ENCODE measurements around the gene SMIM44.
"Not testable (repeated sequence)": the region's sequence is repeated elsewhere in the genome, so short reads cannot be mapped to it uniquely, and the experiment has no call there.

Gene SMIM44

DNA sequence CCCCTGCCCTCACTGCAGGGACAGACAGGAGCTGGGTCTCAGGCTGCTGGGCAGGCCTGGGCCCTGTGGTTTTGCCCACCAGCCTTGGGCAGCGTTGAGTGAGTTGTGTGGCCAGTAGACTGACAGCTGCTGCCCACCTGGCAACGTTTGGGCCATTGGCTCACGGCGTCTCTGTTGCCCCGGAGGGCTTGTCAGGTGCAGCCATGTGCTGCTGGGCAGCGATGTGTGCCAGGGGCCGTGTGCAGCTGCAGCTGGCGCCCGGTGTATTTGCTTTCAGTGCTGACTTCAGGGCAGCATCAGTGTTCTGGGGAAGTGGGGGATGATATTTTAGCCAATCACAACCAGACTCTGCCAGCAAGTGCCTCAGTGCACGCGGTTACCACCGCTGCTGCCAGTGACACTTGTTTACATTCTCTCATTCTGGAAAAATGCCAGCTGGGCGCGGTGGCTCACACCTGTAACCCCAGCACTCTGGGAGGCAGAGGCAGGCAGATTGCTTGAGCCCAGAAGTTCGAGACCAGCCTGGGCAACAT, 33.5 kb upstream of the SMIM44 start:
- peak in 1 of 2 experiments; percentile 39 for DNase-seq

DNA sequence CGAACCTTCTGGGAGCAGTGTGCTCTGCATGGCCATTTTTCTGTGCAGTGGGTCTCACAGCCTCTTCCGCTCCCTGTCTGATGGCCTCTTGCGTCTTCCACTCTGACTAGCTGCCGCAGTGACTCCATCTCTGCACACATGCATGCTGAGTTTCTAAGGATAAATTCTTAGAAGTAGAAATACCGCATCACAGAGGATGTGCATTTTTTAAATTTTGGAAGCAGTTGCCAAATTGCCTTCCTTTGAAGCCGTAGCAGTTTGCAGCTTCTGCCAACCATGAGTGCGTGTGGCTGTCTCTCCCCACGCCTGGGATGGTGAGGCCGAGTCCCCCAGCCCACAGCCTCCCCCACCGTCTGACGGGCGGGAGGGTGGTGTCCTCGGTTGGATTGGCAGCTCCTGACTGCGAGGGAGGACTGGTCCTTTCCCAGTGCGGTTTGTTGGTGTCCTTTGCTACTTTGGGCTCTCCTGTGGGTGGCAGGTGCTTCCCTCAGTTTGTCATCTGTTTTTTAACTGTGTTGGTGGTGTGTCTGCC, 32.7 kb upstream of the SMIM44 start:
- DNase-seq, result no peak

- DNase-seq, result no peak
Measured at GRCh38 chr19:3514930-3515329, 31.7 kb upstream of the SMIM44 start.

- DNase-seq, result no peak
Measured at GRCh38 chr19:3513229-3514140, 30.2 kb upstream of the SMIM44 start.

DNA sequence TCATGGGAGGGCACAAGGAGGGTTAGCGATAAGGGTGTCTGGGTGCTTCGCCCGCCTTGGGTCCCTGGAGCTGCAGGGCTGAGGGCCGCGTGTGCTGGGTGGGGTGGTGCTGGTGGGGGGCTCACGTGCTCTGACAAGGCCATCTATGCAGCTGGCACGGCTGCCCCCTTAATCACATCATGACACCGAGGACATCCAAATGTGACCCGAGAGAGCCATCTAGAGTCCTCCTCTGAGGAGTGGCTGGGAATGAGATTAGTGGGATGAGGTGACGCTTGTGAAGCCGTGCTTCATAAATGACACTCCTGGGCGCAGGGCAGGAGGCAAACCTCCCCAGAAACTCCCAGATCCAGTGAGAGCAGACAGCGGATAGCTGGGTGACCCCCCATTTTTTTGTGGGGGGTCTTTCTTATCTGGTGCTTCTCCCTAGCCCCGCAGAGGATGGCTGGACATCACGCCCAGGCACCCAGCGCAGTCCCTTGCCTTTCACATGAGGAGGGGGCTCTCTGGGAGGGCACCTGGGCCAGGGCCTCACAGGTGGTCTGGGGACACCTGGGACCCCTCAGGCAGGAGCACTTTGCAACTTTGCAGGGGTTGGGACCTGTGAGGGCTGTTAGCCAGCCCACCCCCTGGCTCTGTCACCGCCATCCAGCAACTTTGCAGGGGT, 29.5 kb upstream of the SMIM44 start:
- no peak for DNase-seq

DNA sequence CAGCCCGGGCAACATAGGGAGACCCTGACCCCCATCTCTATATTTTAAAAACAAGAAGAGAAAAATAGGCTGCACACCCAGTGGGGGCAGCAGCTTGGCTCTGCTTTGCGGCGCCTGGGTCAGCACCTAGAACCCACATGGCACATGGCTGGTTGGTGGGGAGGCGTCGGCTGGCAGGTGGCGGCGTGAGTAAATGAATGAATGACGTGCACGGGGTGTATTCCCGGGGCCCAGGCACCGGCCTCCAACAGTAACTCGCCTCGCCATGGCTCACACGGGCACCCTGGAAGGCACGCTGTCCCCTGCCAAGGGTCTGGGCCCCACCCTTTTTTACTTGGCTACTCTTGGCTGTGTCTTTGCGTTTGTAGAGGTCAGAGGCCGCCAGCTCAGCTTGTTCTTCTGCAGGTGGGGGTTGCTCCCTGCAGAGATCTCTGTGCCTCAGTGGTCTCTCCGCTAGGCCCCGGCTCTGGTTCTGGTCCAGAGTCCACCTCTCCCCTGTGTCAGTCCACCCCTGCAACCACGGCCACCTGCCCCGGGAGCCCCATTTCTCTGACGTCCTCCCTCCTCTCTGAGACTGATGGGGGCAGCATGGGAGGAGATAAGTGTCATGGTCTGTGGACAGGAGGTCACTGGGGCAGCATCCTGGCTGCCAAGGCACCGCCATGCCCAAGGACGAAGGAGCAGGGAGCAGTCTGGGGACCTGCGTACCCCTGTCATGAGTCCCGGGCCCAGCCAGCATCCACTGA, 28.4 kb upstream of the SMIM44 start:
- no peak for DNase-seq

DNA sequence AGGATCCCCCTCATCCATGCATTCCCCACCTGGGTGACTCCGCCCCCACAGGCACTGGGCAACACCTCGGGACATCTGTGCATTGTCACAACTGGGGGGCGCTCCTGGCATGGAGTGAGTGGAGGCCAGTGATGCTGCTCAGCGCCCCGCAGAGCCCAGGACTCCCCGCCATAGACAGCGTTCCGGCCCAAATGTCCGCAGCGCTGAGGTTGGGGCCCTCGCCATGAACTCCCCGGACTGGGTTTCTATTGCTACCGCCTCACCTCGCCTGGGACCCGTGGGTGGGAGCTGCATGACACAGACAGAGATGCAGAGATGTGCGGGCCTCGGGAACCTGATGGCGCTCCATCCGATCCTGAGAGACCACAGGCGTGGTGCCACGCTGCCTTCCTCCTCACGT, 27.5 kb upstream of the SMIM44 start:
- no peak for DNase-seq

- DNase-seq, result no peak
Measured at GRCh38 chr19:3509566-3509989, 26.3 kb upstream of the SMIM44 start.

DNA sequence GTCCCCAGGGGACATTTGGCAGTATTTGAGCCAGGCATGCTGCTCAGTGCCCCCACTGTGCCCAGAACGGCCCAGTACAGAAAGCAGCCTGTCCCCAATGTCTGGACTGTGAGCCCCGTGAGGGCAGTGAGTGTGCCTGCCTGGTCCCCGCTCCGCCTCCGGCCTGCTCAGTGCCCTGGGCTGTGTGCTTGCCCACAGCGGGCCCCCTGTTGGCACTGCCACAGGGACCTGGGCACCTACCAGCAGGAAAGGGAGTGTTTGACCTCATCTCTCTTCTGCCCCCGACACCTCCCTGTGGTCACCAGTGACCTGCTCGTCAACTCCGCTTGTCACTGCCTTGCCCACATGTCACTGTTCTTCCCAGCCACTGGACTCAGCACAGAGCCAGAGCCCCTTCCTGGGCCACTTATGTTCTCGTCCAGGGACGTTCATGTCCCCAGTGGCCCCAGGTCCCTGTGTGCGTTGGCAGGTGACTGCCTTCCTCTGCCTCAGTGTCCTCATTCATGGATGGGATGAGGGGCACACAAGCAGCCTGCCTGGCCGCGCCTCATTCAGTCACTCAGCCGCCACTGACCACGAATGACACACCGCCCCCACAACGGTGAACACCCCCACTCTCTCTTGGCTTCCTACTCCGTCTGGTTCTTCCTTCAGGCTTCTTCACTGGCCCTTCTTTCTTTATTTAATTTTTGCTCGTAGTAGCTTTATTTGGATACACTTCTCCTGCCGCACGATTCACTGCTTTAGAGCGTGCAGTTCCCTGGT, 25.7 kb upstream of the SMIM44 start:
- DNase-seq, result no peak

GRCh38 chr19:3508121-3508661, 24.9 kb upstream of the SMIM44 start:
- DNase-seq, result not testable (repeated sequence)

GRCh38 chr19:3507371-3508120, 24.3 kb upstream of the SMIM44 start:
- DNase-seq, result no peak

DNA sequence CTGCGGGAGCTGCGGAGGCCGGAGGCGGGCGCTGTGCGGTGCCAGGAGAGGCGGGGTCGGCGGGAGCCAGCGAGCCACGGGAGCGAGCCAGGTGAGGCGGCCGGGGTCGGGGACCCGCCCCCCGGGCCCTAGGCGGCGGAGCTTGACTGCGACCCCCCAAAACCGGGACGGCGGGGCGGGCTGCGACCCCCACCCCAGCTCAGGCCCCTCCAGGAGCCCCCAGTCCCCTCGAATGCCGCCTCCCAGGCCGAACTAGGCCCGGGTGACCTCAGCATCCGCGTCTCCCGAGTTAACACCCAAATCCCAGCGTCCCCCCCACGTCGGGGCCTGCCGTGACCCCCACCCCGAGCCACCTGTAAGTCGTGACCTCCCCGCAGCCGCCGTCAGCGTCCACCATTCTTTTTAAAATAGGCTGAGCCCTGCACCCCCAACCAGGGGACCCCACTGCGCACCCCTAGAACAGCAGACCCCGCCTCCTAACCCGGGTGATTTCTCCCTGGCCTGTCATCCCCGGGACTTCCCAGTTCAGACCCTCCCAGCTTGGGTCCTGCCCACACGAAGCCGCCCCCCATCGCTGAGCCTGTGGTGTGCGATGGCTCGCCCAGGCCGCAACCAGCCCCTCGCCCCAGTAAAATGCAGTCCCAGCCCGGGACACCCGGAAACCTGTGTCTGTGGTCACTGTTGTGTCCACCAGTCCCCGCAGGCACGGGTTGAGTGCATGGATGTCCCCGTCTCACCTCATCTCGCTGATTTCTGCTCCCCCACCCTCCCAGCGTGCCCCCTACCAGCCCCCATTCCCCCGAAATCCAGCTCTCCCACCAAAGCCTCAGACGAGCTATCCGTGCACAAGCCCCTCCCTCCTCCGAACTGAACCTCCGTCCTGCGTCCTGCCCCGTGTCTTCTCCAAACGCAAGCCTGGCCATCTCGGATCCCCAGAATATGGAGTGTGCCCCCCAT, 23.4 kb upstream of the SMIM44 start:
- DNase-seq, result no peak

DNA sequence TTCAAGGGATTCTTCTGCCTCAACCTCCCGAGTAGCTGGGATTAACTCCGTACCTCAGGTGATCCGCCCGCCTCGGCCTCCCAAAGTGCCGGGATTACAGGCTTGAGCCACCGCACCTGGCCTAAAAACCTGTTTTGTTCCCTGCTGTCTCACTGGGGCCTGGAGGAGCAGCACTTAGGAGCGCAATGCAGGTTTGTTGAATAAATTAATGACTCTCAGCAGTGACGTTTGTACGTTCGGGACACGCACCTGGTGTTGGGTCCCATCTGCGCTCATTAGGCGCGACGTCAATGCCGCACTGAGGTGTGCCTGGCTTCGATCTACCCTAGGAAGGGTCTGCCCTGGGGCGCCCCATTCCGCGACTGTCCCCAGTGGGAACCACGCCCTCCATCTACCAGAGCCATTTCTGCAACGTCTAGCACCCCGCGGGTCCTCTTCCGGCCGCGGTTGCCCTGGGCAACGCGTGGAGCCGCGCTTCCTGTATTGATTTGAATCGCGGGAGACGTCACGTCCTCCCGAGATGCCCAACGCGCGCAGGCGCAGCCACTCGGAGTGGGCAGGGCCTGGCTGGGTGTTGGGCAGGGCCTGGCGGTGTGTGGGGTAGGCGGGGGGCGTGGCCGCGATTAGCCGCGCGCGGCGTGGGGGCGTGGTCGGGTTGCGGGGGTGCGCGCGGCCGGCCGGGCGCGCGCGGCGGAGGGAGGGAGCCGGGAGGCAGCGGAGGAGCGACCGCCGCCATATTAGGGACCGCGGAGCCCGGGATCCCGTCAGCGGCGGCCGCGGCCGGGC, 22.6 kb upstream of the SMIM44 start, which contains the start of gene FZR1:
Gene FZR1, plus strand, starts transcription at position 714 of the 786 bp plus-strand sequence. CDS start 16,679 bp downstream, outside the sequence.
- DNase-seq, result peak; percentile 97 to 100

- DNase-seq, result no peak
Measured at GRCh38 chr19:3504735-3505134, 21.5 kb upstream of the SMIM44 start.

DNA sequence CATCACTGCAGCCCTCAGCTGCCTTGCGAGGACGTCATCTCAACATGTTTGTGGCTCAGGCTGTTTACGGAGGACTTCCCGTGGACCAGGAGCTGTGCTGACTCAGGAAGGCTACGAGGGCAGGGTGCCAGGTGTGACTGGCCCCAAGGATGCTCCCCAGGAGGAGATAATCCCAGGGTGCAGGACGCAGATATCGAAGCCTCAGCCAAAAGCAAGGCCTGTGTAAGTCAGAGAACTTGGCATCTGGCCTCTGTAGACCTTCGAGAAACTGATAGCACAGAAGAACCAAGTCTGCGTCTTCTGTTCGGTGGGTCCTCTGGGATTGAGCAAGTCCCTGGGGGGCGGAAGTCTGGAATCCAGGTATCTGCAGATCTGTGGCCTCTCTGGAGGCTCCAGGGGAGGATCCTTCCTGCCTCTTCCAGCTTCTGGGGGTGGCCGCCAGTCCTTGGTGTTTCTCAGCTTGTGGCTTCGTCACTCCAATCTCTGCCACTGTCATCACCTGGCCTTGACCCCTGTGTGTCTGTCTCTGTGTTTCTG, 19.9 kb upstream of the SMIM44 start:
- no peak for DNase-seq

GRCh38 chr19:3501780-3502179, 18.5 kb upstream of the SMIM44 start:
- no peak for DNase-seq

- peak; percentile 96 to 98 for DNase-seq
Measured at GRCh38 chr19:3500429-3501101, 17.3 kb upstream of the SMIM44 start, which contains the start of gene DOHH. DOHH (minus strand) TSS chr19:3500674; CDS start chr19:3496814, 3,860 bp downstream.
